Heart left ventricle (tissue), 16 donors: ENCODE measurements around the gene HTRA3. TPM values are rescaled to one million over a fixed set of nuclear protein-coding genes. Genes with fewer than 3 reads are reported as not detected.
A peak's percentile ranks its signal among the peaks of the same experiment; 100 is the strongest.

ENCODE experiments used
- ATAC-seq, 4 donors: fragments of 200-7000 bp; cut with Tn5 transposase; one replicate each; pipeline ENCODE4 v1.9.1; 2020 to 2022; ENCODE audit warnings: moderate library complexity in 4 of 4, mild to moderate bottlenecking in 3 of 4, moderate number of reproducible peaks in 1 of 4
- DNase-seq, 5 donors: peaks; one replicate each; pipeline ENCODE4 v3.0.0-alpha.2; 2020
- H3K27ac ChIP-seq, 12 donors: fragments of 200-600 bp; sonication (generic) in 4 of 12; one replicate each; pipeline versions ENCODE4 v1.5.0 to v1.8.0; 2016 to 2022; ENCODE audit warnings: mild to moderate bottlenecking in 2 of 12
- H3K27me3 ChIP-seq, 9 donors: fragments of 200-600 bp; sonication (generic) in 2 of 9; one replicate each; pipeline versions ENCODE4 v1.5.1 to v1.8.0; 2016 to 2022; ENCODE audit warnings: mild to moderate bottlenecking in 3 of 9
- H3K36me3 ChIP-seq, 9 donors: fragments of 200-600 bp; sonication (generic) in 2 of 9; one replicate each; pipeline versions ENCODE4 v1.5.0 to v1.8.0; 2018 to 2022; ENCODE audit warnings: mild to moderate bottlenecking in 2 of 9
- H3K4me1 ChIP-seq, 12 donors: fragments of 200-600 bp; sonication (generic) in 4 of 12; one replicate each; pipeline versions ENCODE4 v1.5.0 to v1.8.0; 2016 to 2022; ENCODE audit warnings: mild to moderate bottlenecking in 3 of 12
- H3K4me3 ChIP-seq, 12 donors: fragments of 200-600 bp; sonication (generic) in 4 of 12; one replicate each; pipeline versions ENCODE4 v1.5.0 to v1.8.0; 2017 to 2022; ENCODE audit warnings: mild to moderate bottlenecking in 9 of 12, moderate library complexity in 4 of 12
- H3K9me3 ChIP-seq, 12 donors: fragments of 200-600 bp; sonication (generic) in 4 of 12; one replicate each; pipeline versions ENCODE4 v1.5.0 to v1.8.0; 2016 to 2022; ENCODE audit warnings: mild to moderate bottlenecking in 1 of 12
- POLR2A ChIP-seq, 2 donors: fragments of 450-650 bp; IDR thresholded peaks; one replicate each; pipeline ENCODE4 v1.6.1; 2017; ENCODE audit warnings: antibody characterized with exemption in 2 of 2, mild to moderate bottlenecking in 2 of 2, moderate library complexity in 2 of 2
- WGBS, 4 donors: extraction: QIAGEN DNeasy Blood & Tissue Kit in 2 of 4; methylation state at CpG; one replicate each; pipeline versions ENCODE4 v1.1.5 to v1.1.7; 2013 to 2018; 5-methylcytosine and 5-hydroxymethylcytosine counted together
- intact Hi-C, 10 donors: fragments of 100-400 bp; cut with DNase I; formaldehyde crosslinking; loops; one replicate each; pipeline versions ENCODE4 v1.11.1 to v1.14.2; 2022
- polyA plus RNA-seq, 2 donors: library from polyadenylated mRNA; stranded (reverse); fragments of 200-250 nt; gene quantifications; one replicate each; pipeline ENCODE4 v1.2.3, GENCODE V29; 2013
- total RNA-seq, 9 donors: library from RNA; depleted of rRNA in 2 of 9; stranded (reverse); fragments of >200 nt in 2 of 9; fragmentation: NEBNext Ultra II Directional in 3 of 9; extraction: Animal tissue kit (Norgen Biotek cat#: 25700) in 3 of 9; gene quantifications; one replicate each; pipeline versions ENCODE4 v1.1.0 to v1.2.4, GENCODE V29; 2016 to 2023
- TF ChIP-seq, protein P1 (sequence below), 12 donors: fragments of 200-600 bp; sonication (generic) in 4 of 12; IDR thresholded peaks; one replicate each; pipeline versions ENCODE4 v1.5.0 to v1.8.0; 2018 to 2022; ENCODE audit warnings: antibody characterized with exemption in 12 of 12, mild to moderate bottlenecking in 5 of 12
- donor health status: ischemic (EF 13 %, LVEDD 7.1; RV severe dilation, severe dysfunction).
- donor health status: healthy with polysubstance abuse.
- donor health status: DM: no; HTN: yes; CAD: no.
- donor health status: DM: no; HTN: no; CAD: no.
- donor health status: ischemic (EF 25% LVEDD 6.9; RV normal size, moderate dysfunction).
- donor health status: ischemic (EF 25% LVEDD 5.7; RV mildly dilated, moderate dysfunction).
- donor health status: healthy.
- donor health status: DM: yes; HTN: yes; CAD: no.
- donor health status: ischemic (EF 35%, LVEDD 5.7; RV mildly dilated, moderate dysfunction).
- donor health status: nonischemic (EF 11% LVEDD 7.7; RV severe dilation, severe dysfunction).
- donor health status: DM: yes; HTN: yes; CAD: no.
- donor health status: PGD.
- donor health status: ischemic (EF 29% LVEDD 5.4; RV normal size, mild dysfunction).
- donor health status: nonischemic (EF 23%, LVEDD 6.1; RV moderate dilation, normal function).

The HTRA3 gene
- total and polyA plus RNA-seq, 11 donors = 26.8 to 84.6 (median 50.1) TPM

DNA sequence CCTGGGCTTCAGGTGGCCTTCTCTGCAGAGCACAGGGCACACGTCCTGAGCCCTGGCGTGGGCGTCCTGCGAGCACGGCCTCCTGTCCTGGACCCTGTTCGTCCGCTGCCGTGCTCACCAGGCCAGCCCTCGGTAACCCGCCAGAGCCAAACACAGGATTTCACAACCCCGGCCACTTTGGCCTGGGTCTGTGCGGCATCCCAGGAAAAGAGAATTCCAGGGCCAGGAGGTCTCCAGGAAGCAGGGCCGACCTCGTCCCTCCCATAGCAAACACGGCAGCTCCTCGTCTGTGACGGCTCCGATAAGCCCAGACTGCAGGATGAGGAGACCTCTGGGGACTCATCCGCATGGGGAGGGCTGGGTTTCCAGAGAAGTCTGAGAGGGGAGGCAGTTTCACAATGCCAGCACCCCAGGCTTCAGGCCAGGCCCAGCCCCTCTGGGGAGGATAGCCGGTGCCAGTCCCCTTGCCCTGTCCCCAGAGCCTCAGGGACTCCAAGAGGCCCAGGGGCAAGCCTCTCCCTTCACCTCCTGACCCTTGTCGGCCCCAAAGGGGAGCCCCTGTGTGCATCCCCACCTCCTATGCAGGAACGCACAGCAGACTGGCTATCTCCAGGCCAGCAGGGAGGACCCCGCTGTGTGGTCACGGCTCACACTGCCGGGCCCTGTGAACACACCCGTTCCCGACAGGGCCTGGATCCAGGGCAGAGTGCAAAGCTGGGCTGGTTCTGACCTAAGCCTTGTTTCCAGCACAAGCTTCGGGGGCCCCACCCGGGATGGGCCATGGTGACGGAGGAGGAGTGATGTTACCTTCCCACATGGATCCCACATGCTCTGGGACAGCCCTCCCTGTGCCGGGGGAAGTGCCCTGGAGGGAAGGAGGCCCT lies 22.3 kb upstream of the HTRA3 start:
- ATAC-seq (peak; percentile 56 to 85 (median 82)), DNase-seq (peak in 4 of 5 donors; percentile 56 to 83 (median 78))
- intact Hi-C loops = loop anchor here in 7 of 10 donors (2.0 to 10.0 kb wide), 2 partner anchors 20 to 348 kb away; partner anchors contain the start of gene CPZ (in 6 of the 7)
- Histone ChIP-seq H3K27ac (peak overlapping the region; percentile 12 to 89 (median 67)), H3K4me3 (no peak overlapping the region), H3K9me3 (no peaks in the 10 kb centered on the region), H3K27me3 (no peaks in the 10 kb centered on the region), H3K4me1 (peaks cover 0 to 30% (median 22%) of the 10 kb centered on the region in 12 donors), H3K36me3 (peaks cover 0 to 7% (median 0%) of the 10 kb centered on the region in 9 donors)
- TF ChIP-seq POLR2A (IDR thresholded peaks at IDR 0.05) = no peak
- TF ChIP-seq, protein P1, sequence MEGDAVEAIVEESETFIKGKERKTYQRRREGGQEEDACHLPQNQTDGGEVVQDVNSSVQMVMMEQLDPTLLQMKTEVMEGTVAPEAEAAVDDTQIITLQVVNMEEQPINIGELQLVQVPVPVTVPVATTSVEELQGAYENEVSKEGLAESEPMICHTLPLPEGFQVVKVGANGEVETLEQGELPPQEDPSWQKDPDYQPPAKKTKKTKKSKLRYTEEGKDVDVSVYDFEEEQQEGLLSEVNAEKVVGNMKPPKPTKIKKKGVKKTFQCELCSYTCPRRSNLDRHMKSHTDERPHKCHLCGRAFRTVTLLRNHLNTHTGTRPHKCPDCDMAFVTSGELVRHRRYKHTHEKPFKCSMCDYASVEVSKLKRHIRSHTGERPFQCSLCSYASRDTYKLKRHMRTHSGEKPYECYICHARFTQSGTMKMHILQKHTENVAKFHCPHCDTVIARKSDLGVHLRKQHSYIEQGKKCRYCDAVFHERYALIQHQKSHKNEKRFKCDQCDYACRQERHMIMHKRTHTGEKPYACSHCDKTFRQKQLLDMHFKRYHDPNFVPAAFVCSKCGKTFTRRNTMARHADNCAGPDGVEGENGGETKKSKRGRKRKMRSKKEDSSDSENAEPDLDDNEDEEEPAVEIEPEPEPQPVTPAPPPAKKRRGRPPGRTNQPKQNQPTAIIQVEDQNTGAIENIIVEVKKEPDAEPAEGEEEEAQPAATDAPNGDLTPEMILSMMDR (IDR thresholded peaks at IDR 0.05) = no peak
- WGBS, 4 donors = 38 to 61% (median 50%) methylated on average over 24 to 31 of the region's 31 CpGs

DNA sequence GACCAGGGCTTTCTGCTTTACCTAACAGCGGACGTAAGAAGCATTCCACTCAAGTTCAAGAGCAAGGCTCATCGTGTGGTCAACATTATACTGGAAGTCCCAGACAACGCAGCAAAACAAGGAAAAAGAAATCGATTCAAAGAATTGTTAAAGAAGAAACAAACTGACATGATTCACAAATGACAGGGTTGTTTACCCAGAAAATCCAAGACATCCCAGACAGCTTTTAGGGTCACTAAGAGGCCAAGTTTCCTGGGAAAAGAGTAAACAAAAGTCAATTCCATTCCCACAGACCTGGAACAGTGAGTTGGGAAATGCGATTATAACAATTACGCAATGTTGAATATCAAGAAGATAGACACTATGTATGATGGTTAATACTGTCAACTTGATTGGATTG lies 21.5 kb upstream of the HTRA3 start:
- Histone ChIP-seq H3K4me3 (no peak overlapping the region), H3K27ac (peak overlapping the region in 11 of 12 donors; percentile 12 to 89 (median 67)), H3K9me3 (no peaks in the 10 kb centered on the region), H3K4me1 (peaks cover 0 to 22% (median 16%) of the 10 kb centered on the region in 12 donors), H3K27me3 (no peaks in the 10 kb centered on the region), H3K36me3 (no peaks in the 10 kb centered on the region)
- no peak for ATAC-seq
- intact Hi-C loops = loop anchor here in 6 of 10 donors (10.0 kb wide), 1 partner anchor 347 kb away; the partner anchor contains the start of gene CPZ (in 6 of the 6)
- DNase-seq = no peak
- WGBS, 4 donors = 83 to 86% (median 84%) methylated on average over 7 of the region's 7 CpGs
- TF ChIP-seq, protein P1 (IDR thresholded peaks at IDR 0.05) = no peak
- TF ChIP-seq POLR2A (IDR thresholded peaks at IDR 0.05) = no peak

DNA sequence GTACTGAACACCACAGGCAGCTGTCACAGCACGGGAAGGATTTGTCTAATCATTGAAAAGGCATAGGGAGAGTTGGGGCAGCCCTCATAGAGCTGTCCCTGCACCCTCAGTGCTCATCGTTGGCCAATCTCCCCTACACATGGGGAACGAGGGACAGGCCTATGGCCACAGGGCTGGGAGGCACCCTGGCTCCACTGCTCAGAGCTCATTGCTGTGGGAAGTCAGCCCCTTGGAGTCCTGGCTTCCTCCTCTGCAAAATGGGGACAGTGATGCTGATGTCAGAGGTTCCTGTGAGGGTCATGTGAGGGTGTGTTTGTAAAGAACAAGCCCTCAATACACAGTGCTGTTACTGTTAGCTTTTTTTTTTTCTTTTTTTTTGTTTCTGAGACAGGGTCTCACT lies 19.3 kb upstream of the HTRA3 start:
- DNase-seq (no peak), ATAC-seq (no peak)
- H3K4me3 ChIP-seq = no peak overlapping the region
- WGBS, 4 donors = 58 to 84% (median 77%) methylated on average over 3 of the region's 3 CpGs
- no peaks in the 10 kb centered on the region for H3K9me3 ChIP-seq
- intact Hi-C loops = no loop called here
- H3K27me3 ChIP-seq = no peaks in the 10 kb centered on the region
- H3K36me3 ChIP-seq = no peaks in the 10 kb centered on the region
- H3K27ac ChIP-seq = no peak overlapping the region
- peaks cover 0 to 21% (median 16%) of the 10 kb centered on the region in 12 donors for H3K4me1 ChIP-seq
- no peak for TF ChIP-seq POLR2A (IDR thresholded peaks at IDR 0.05)
- TF ChIP-seq, protein P1 (IDR thresholded peaks at IDR 0.05) = no peak

DNA sequence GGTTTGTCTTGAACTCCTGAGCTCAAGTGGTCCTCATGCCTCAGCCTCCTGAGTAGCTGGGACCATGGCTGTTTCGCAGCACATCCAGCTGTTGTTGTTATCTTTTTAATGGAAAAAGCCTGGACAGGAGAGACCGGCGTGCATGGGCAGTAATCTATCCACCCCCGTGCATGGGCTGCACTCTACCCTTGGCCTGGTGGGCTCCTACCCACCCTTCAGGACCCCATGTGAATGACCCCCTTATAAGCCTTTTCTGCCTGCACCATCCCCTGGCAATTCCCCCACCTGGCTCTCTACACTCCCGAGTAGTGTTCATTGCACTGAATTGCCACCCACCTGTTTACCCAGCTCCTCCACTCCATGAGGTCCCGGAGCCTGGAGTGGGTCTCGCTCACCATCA lies 18.9 kb upstream of the HTRA3 start:
- Histone ChIP-seq H3K27ac (no peak overlapping the region), H3K4me3 (no peak overlapping the region), H3K27me3 (no peaks in the 10 kb centered on the region), H3K4me1 (peaks cover 0 to 21% (median 16%) of the 10 kb centered on the region in 12 donors), H3K36me3 (no peaks in the 10 kb centered on the region), H3K9me3 (no peaks in the 10 kb centered on the region)
- ATAC-seq = no peak
- DNase-seq = no peak
- TF ChIP-seq, protein P1 (IDR thresholded peaks at IDR 0.05) = no peak
- TF ChIP-seq POLR2A (IDR thresholded peaks at IDR 0.05) = no peak
- intact Hi-C loops = no loop called here
- WGBS, 4 donors = 87 to 94% (median 91%) methylated on average over 7 of the region's 7 CpGs
